ENCODE data around the gene ACP6.
A peak's percentile ranks its signal among the peaks of the same experiment; 100 is the strongest.
"Not testable (repeated sequence)": the region's sequence is repeated elsewhere in the genome, so short reads cannot be mapped to it uniquely, and the experiment has no call there.

ACP6 gene

GRCh38 chr1:147700042-147701006 is 30.0 kb upstream of the ACP6 start:
- H3K4me3 ChIP-seq (ENCODE audit: low read depth, low read length) = no peak overlapping the region
- peak; percentile 89 for TF ChIP-seq CTCF (IDR thresholded peaks at IDR 0.05; ENCODE audit: control insufficient read depth, extremely low read depth, insufficient read depth)
- DNase-seq (ENCODE audit: low read depth) = peak; percentile 38

- no peak overlapping the region for H3K4me3 ChIP-seq (ENCODE audit: low read depth, low read length)
- no peak for DNase-seq (ENCODE audit: low read depth)
- TF ChIP-seq CTCF (IDR thresholded peaks at IDR 0.05; ENCODE audit: control insufficient read depth, extremely low read depth, insufficient read depth) = no peak
Measured at GRCh38 chr1:147699686-147700041, 29.3 kb upstream of the ACP6 start.

DNA sequence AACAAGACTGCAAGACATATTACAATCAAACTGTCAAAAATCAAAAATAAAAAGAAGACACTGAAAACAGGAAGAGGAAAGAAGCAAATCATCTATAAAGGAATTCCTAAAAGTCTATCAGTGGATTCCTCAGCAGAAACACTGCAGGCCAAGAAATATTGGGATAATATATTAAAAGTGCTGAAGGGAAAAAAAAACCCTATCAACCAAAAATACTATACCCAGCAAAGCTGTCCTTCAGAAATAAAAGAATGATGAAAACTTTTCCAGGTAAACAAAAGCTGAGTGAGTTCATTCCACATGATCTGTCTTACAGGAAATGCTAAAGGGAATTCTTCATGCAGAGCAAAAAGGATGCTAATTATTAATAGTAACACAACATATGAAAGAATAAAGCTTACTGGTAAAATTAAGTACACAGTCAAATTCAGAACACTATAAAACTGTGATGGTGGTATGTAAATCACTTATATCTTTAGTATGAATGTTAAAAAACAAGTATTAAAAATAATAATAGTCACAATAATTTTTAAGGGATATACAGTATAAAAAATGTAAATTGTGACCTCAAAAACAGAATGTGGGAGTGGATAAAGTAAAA is 12.9 kb upstream of the ACP6 start:
- H3K4me3 ChIP-seq (ENCODE audit: low read depth, low read length) = no peak overlapping the region
- no peak for DNase-seq (ENCODE audit: low read depth)
- TF ChIP-seq CTCF (IDR thresholded peaks at IDR 0.05; ENCODE audit: control insufficient read depth, extremely low read depth, insufficient read depth) = no peak

- not testable (repeated sequence) for H3K4me3 ChIP-seq (ENCODE audit: low read depth, low read length); DNase-seq (ENCODE audit: low read depth)
Measured at GRCh38 chr1:147680608-147681235, 10.4 kb upstream of the ACP6 start.

DNA sequence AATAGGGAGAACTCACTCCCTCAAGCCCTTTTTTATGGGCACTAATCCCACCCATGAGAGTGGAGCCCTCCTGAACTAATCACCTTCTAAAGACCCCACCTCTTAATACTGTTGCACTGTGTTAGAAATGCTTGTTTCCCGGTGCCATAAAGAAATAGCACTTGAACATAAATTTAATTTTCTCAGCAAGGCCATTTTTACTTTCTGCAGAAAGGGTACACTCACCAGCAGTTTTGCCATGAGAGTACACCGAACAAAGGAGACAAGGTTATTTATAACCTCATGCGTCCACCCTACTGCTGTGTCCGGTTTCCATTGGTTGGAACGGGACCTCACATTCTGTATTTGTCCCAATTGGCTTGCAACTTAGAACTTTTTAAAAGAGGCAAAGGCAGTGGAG is 7.4 kb upstream of the ACP6 start:
- H3K4me3 ChIP-seq (ENCODE audit: low read depth, low read length); DNase-seq (ENCODE audit: low read depth): not testable (repeated sequence)

- TF ChIP-seq CTCF (IDR thresholded peaks at IDR 0.05; ENCODE audit: control insufficient read depth, extremely low read depth, insufficient read depth) = no peak
- no peak overlapping the region for H3K4me3 ChIP-seq (ENCODE audit: low read depth, low read length)
- DNase-seq (ENCODE audit: low read depth) = no peak
Measured at GRCh38 chr1:147676311-147677085, 6.2 kb upstream of the ACP6 start.

GRCh38 chr1:147673816-147674215 is 3.5 kb upstream of the ACP6 start:
- TF ChIP-seq CTCF (IDR thresholded peaks at IDR 0.05; ENCODE audit: control insufficient read depth, extremely low read depth, insufficient read depth) = no peak
- no peak overlapping the region for H3K4me3 ChIP-seq (ENCODE audit: low read depth, low read length)
- DNase-seq (ENCODE audit: low read depth) = no peak

Data from LNCaP clone FGC (cell line).